ENCODE measurements around the gene MYO9B.

The MYO9B gene

DNA sequence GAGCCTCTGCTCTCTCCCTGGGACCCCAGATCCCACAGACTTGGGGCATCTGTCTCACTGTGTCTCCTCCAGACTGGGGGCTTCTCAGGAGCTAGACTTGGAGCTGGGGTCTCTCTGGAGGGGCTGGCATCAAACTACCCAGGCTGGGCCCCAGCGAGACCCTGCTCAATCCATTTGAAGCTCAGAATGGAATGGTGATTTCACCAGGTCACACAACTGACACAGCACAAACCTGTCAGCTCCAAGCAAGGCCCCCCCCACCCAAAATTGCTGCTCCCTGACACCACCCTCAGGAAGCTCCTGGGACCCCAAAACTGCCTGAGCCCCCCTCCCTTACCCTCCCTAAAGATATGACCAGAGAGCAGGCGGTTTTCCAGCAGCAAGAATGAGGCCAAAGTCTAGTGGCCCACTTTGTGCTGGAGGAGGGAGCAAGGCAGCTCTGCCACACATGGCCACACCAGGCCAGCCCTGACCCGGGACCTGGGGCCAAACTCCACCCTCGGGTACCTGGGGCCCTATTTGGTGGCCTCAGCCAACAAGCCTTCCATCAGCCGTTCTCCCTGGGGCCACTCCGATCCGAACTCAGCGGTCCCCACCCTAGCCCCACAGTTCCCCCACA lies 167.7 kb downstream of the MYO9B start:
- Histone ChIP-seq H3K4me3 (ENCODE audit: low read depth in 1 of 5, low read length in 5 of 5) (peak overlapping the region; percentile 78 to 95 (median 84)), H3K27me3 (ENCODE audit: control insufficient read depth in 5 of 5, insufficient read depth in 4 of 5, low read length in 5 of 5) (no peaks in the 10 kb centered on the region), H3K36me3 (ENCODE audit: control insufficient read depth in 5 of 5, insufficient read depth in 5 of 5, low read length in 5 of 5) (peaks cover 0 to 9% (median under 1%) of the 10 kb centered on the region in 5 donors), H3K9me3 (ENCODE audit: control insufficient read depth in 5 of 5, low read length in 5 of 5) (no peaks in the 10 kb centered on the region), H3K9ac (ENCODE audit: low read length in 5 of 5) (peak overlapping the region; percentile 57 to 92 (median 81)), H3K27ac (ENCODE audit: low read depth, low read length) (peak overlapping the region; percentile 89), H3K4me1 (ENCODE audit: control insufficient read depth in 5 of 5, insufficient read depth in 5 of 5, low read length in 5 of 5) (peaks cover 5 to 70% (median 65%) of the 10 kb centered on the region in 5 donors)

DNA sequence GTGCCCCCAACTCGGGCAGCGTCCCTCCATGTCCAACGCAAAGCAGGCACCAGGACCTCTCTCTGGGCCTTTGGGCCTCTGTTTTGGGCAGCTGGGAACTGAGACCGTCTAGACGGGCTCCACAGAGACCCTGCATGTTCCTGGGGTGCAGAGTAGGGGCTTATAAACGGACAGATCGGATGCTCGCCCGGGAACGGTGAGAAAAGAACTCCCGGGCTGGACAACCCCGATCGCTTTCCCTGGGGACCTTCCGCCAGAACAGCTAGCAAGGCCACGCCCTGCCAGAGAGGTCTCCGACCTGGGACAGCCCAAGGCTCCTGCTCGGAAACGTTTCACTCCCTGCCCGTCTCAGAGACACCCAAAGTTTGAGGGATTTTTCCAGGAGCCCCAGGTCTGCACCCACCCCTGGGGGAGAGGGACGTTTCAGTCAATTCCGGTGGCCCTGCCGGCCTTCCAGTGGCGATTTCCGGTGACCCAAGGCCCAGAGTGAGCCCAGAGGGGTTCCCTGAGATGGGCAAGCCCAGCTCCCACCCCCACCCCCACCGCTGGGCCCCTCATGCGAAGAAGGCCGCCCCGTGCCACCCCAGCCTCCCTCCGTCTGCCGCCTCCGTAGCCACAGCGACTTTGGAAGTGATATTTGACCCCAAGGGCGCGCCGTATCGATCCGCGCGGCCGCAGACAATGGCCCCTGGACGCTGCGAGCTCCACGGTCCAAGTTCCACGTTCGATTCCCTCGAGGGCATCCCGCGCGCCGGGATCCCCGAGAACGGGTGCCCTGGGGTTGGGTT lies 168.4 kb downstream of the MYO9B start:
- Histone ChIP-seq H3K9ac (ENCODE audit: low read length in 5 of 5) (peak overlapping the region; percentile 57 to 92 (median 81)), H3K4me1 (ENCODE audit: control insufficient read depth in 5 of 5, insufficient read depth in 5 of 5, low read length in 5 of 5) (peaks cover 5 to 70% (median 65%) of the 10 kb centered on the region in 5 donors), H3K27me3 (ENCODE audit: control insufficient read depth in 5 of 5, insufficient read depth in 4 of 5, low read length in 5 of 5) (no peaks in the 10 kb centered on the region), H3K4me3 (ENCODE audit: low read depth in 1 of 5, low read length in 5 of 5) (peak overlapping the region; percentile 84 to 95 (median 91)), H3K36me3 (ENCODE audit: control insufficient read depth in 5 of 5, insufficient read depth in 5 of 5, low read length in 5 of 5) (peaks cover 0 to 6% (median 0%) of the 10 kb centered on the region in 5 donors), H3K9me3 (ENCODE audit: control insufficient read depth in 5 of 5, low read length in 5 of 5) (no peaks in the 10 kb centered on the region), H3K27ac (ENCODE audit: low read depth, low read length) (peak overlapping the region; percentile 89)

DNA sequence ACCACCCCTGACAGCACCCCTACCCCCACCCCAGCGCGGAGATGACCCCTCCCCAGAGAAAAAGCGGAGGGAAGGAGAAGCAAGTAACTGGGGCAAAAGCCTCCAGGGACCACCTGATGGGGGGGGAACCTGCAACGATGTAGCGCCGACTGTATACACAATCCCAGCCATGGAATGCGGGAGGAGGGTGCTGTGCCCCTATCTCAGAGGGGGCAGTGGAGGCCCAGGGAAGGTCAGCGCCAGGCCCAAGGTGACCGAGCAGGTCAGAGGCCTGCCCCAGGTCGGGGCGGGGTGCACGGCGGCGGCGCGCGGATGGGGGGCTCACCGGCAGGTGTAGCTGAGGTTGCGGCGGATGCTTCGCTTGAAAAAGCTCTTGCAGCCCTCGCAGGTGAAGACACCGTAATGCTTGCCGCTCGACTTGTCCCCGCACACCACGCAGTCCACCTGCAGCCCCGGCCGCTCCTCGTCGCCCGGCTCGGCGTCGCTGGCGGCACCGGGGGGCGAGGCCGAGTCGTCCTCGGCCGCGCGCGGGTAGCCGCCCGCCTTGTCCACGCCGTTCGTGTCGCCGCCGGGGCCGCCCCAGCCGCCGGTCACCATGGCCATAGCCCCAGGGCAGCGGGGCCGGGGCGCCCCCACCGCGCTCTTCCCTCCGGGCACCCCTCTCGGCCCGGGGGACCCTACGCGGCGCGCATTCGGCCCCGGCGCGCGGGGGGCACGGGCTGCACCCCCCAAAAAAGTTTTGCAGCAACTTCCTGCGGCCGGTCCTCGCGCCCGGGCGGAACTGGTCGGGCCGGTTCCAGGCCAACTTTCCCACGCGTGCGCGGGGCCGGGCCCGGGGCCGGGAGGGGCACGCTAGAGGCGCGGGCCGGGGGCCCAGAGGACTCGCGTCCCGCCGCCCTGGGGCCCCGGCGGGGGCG lies 169.3 kb downstream of the MYO9B start:
- peak overlapping the region; percentile 89 for H3K27ac ChIP-seq (ENCODE audit: low read depth, low read length)
- H3K36me3 ChIP-seq (ENCODE audit: control insufficient read depth in 5 of 5, insufficient read depth in 5 of 5, low read length in 5 of 5) = peaks cover 0 to 6% (median 2%) of the 10 kb centered on the region in 5 donors
- H3K9ac ChIP-seq (ENCODE audit: low read length in 5 of 5) = peak overlapping the region; percentile 57 to 92 (median 81)
- H3K9me3 ChIP-seq (ENCODE audit: control insufficient read depth in 5 of 5, low read length in 5 of 5) = no peaks in the 10 kb centered on the region
- no peaks in the 10 kb centered on the region for H3K27me3 ChIP-seq (ENCODE audit: control insufficient read depth in 5 of 5, insufficient read depth in 4 of 5, low read length in 5 of 5)
- peaks cover 5 to 67% (median 62%) of the 10 kb centered on the region in 5 donors for H3K4me1 ChIP-seq (ENCODE audit: control insufficient read depth in 5 of 5, insufficient read depth in 5 of 5, low read length in 5 of 5)
- peak overlapping the region; percentile 84 to 95 (median 91) for H3K4me3 ChIP-seq (ENCODE audit: low read depth in 1 of 5, low read length in 5 of 5)

DNA sequence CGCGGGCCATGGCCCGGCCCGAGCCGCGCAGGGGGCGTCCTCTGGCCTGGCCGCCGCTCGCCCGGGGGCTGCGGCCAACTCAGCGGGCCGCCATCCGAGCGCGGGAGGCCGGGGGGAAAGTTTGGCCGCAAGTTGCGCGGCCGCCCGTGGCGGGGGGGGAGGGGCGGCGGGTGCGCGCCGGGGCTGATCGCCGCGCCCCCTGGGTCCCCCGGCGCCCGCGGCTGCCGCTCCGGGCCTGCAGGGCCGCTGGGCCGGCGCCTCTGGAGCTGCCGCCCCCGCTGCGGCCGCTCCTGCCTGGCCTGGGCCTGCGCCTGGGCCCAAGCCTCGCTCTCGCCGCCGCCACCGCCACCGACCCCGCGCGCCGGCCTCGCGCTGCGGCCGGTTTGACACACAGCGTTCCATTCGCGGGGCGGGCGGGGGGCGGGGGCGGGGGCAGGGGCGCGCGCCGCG lies 170.0 kb downstream of the MYO9B start, which contains the start of gene NR2F6:
Gene NR2F6 (minus strand): TSS at position 385 of the 450 bp plus-strand sequence. CDS start 699 bp downstream, outside the sequence.
- Histone ChIP-seq H3K9ac (ENCODE audit: low read length in 5 of 5) (peak within 1 kb of the TSS in 4 of 5 donors; percentile 57 to 89 (median 74)), H3K27me3 (ENCODE audit: control insufficient read depth in 5 of 5, insufficient read depth in 4 of 5, low read length in 5 of 5) (no peaks in the 10 kb centered on the region), H3K27ac (ENCODE audit: low read depth, low read length) (peak within 1 kb of the TSS; percentile 89), H3K4me1 (ENCODE audit: control insufficient read depth in 5 of 5, insufficient read depth in 5 of 5, low read length in 5 of 5) (peaks cover 5 to 61% (median 56%) of the 10 kb centered on the region in 5 donors), H3K36me3 (ENCODE audit: control insufficient read depth in 5 of 5, insufficient read depth in 5 of 5, low read length in 5 of 5) (peaks cover 0 to 8% (median 0%) of the 10 kb centered on the region in 5 donors), H3K9me3 (ENCODE audit: control insufficient read depth in 5 of 5, low read length in 5 of 5) (no peaks in the 10 kb centered on the region), H3K4me3 (ENCODE audit: low read depth in 1 of 5, low read length in 5 of 5) (peak within 1 kb of the TSS; percentile 84 to 95 (median 91))

DNA sequence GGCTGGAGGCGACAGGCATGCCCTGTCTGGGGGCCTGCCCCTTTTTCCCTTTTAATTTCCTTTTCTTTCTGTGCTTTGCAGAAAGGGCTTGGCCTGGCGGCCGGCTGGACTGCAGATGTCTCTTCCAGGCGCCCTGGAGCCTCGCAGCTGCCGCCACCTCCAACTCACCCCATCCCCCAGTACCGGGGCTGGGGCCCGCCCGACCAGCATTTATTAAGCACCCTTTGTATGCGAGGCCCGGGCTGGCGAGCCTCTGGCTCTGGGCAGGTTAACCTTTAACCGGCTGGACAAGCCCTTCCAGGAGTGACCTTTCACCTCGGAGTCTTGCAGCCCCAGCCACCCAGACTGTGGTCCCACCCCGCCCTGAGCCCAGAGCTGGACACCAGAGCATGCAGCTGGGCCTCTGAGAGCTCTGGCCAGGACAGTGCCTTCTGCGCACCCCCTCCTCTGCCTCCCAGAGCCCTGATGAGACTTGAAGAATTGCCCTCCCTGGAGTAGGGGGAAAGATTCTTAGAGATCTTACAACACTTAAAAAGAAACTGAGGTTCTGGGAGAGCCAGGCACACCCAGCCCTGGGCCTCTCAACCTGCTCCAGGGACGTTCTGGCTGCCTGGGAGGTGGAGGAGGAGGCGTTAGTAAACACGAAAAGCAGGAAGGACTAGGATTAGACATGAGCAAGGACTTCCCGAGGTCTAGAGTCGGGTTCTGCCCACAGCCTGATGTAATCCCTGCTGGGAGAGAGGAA lies 171.3 kb downstream of the MYO9B start:
- no peaks in the 10 kb centered on the region for H3K27me3 ChIP-seq (ENCODE audit: control insufficient read depth in 5 of 5, insufficient read depth in 4 of 5, low read length in 5 of 5)
- peaks cover 5 to 51% (median 45%) of the 10 kb centered on the region in 5 donors for H3K4me1 ChIP-seq (ENCODE audit: control insufficient read depth in 5 of 5, insufficient read depth in 5 of 5, low read length in 5 of 5)
- peak overlapping the region; percentile 75 for H3K27ac ChIP-seq (ENCODE audit: low read depth, low read length)
- H3K4me3 ChIP-seq (ENCODE audit: low read depth in 1 of 5, low read length in 5 of 5) = peak overlapping the region in 4 of 5 donors; percentile 48 to 72 (median 54)
- H3K36me3 ChIP-seq (ENCODE audit: control insufficient read depth in 5 of 5, insufficient read depth in 5 of 5, low read length in 5 of 5) = peaks cover 0 to 12% (median 4%) of the 10 kb centered on the region in 5 donors
- no peaks in the 10 kb centered on the region for H3K9me3 ChIP-seq (ENCODE audit: control insufficient read depth in 5 of 5, low read length in 5 of 5)
- H3K9ac ChIP-seq (ENCODE audit: low read length in 5 of 5) = peak overlapping the region; percentile 10 to 69 (median 27)

DNA sequence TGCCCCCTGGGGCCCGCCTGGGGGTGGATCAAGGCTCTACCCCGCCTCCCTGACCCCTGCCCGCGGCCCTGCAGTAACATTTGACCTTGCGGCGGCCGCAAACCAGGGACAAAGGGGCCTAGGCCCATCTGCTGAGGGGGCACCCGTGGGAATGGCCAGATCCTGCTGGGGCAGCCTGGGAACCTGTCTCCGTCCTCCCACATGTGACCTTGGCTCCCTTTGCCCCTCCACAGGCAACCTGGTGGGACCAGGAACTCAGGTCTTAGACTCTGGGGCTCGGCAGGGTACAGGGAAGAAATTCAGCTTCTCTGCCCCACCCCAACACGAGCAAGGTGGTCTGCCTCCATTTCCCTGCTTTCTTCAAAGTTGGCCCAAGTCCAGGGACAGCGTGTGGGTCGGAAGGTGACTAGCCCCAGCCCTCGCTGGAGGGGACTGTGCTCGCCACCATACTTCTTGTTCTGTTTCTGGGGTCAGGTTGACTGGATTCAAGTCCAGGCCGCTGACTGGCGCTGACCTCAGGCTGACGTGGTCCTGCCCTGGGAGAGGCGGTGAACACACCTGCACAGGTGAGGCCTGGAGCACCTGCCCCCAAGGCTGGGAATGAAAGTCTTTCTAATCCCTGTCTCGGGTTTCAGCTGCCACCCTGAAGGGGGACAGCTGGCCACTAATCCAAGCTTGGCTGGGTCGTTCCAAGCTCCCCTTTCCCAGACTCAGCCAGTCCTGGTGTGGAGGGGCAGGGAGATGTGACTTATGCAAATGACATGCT lies 172.6 kb downstream of the MYO9B start:
- Histone ChIP-seq H3K36me3 (ENCODE audit: control insufficient read depth in 5 of 5, insufficient read depth in 5 of 5, low read length in 5 of 5) (peaks cover 0 to 13% (median 5%) of the 10 kb centered on the region in 5 donors), H3K4me3 (ENCODE audit: low read depth in 1 of 5, low read length in 5 of 5) (no peak overlapping the region), H3K4me1 (ENCODE audit: control insufficient read depth in 5 of 5, insufficient read depth in 5 of 5, low read length in 5 of 5) (peaks cover 5 to 39% (median 33%) of the 10 kb centered on the region in 5 donors), H3K9me3 (ENCODE audit: control insufficient read depth in 5 of 5, low read length in 5 of 5) (no peaks in the 10 kb centered on the region), H3K27me3 (ENCODE audit: control insufficient read depth in 5 of 5, insufficient read depth in 4 of 5, low read length in 5 of 5) (no peaks in the 10 kb centered on the region), H3K27ac (ENCODE audit: low read depth, low read length) (peak overlapping the region; percentile 30), H3K9ac (ENCODE audit: low read length in 5 of 5) (peak overlapping the region in 1 of 5 donors; percentile 48)

DNA sequence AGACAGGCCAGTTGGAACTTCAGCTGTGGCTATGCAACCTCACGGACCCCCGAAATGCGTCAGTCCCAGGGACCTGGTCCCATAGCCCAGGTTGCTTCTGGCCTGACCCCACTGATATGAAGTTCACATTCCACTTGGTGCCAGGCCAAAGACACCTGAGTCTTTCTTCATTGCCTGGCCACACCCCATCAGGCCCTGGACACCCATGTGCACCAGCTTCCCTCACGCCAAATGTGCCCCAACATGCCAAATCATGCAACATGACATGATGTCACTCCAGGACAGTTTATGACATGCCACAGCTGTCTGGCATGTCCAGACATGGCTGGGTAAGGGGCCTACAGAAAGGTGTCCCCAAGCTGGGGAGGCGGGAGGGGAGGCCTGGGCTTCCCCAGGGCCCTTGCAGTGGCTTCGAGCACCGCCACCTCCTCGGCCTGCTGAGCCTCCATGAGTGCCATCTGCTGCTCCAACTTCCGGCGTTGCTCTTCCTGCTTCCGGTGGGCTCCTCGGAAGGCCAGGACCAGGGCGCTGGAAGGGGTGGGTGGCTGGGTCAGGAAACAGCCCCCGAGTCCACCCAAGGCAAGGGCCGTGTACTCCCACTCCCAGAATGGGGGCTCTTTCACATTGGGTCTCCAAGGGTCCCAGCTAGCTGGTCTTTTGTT lies 174.4 kb downstream of the MYO9B start:
- Histone ChIP-seq H3K36me3 (ENCODE audit: control insufficient read depth in 5 of 5, insufficient read depth in 5 of 5, low read length in 5 of 5) (peaks cover 0 to 18% (median 10%) of the 10 kb centered on the region in 5 donors), H3K9me3 (ENCODE audit: control insufficient read depth in 5 of 5, low read length in 5 of 5) (no peaks in the 10 kb centered on the region), H3K27me3 (ENCODE audit: control insufficient read depth in 5 of 5, insufficient read depth in 4 of 5, low read length in 5 of 5) (no peaks in the 10 kb centered on the region), H3K27ac (ENCODE audit: low read depth, low read length) (no peak overlapping the region), H3K4me1 (ENCODE audit: control insufficient read depth in 5 of 5, insufficient read depth in 5 of 5, low read length in 5 of 5) (peaks cover 2 to 24% (median 21%) of the 10 kb centered on the region in 5 donors), H3K4me3 (ENCODE audit: low read depth in 1 of 5, low read length in 5 of 5) (no peak overlapping the region), H3K9ac (ENCODE audit: low read length in 5 of 5) (no peak overlapping the region)

DNA sequence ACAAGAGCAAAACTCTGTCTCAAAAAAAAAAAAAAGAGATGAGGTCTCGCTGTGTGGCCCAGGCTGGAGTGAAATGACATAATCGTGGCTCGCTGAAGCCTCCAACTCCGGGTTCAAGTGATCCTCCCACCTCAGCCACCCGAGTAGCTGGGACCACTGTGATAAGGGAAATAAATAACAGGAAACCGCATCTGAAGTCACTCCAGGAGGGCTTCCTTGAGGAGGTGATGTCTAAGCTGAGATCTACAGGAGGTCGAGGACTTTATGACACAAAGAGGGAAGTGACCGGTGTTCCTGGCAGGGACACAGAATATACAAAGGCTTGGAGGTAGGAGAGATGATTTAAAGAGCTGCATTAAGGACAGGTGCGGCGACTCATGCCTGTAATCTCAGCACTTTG lies 179.1 kb downstream of the MYO9B start:
- Histone ChIP-seq H3K4me3 (ENCODE audit: low read depth in 1 of 5, low read length in 5 of 5) (no peak overlapping the region), H3K9ac (ENCODE audit: low read length in 5 of 5) (no peak overlapping the region), H3K9me3 (ENCODE audit: control insufficient read depth in 5 of 5, low read length in 5 of 5) (peaks cover 0 to 8% (median 5%) of the 10 kb centered on the region in 5 donors), H3K27ac (ENCODE audit: low read depth, low read length) (no peak overlapping the region), H3K4me1 (ENCODE audit: control insufficient read depth in 5 of 5, insufficient read depth in 5 of 5, low read length in 5 of 5) (peaks cover 0 to 4% (median 0%) of the 10 kb centered on the region in 5 donors), H3K27me3 (ENCODE audit: control insufficient read depth in 5 of 5, insufficient read depth in 4 of 5, low read length in 5 of 5) (no peaks in the 10 kb centered on the region), H3K36me3 (ENCODE audit: control insufficient read depth in 5 of 5, insufficient read depth in 5 of 5, low read length in 5 of 5) (peaks cover 0 to 45% (median 26%) of the 10 kb centered on the region in 5 donors)

All from subcutaneous abdominal adipose tissue (tissue), 5 donors.